SK-MEL-5 (cell line): Measurements from ENCODE around the gene ATF1. TPM values are rescaled to one million over a fixed set of nuclear protein-coding genes. Genes with fewer than 3 reads are reported as not detected.
A peak's percentile ranks its signal among the peaks of the same experiment; 100 is the strongest.

Source experiments
- DNase-seq: peaks from one replicate; pipeline ENCODE4 v3.0.0-alpha.2; 2016; ENCODE audit warnings: low read depth, low spot score
- in situ Hi-C: cut with HindIII; loops from 2 replicates; pipeline ENCODE4 v1.10.0; 2016; ENCODE audit warnings: low sequenced_read_pairs, high pct_unique_total_duplicates, low pct_unique_long_range_greater_than_20kb
- polyA plus RNA-seq, 2 experiments: library from polyadenylated mRNA; depleted of rRNA; stranded (reverse); fragments of >200 nt; gene quantifications; 2 replicates each; pipeline ENCODE4 v1.2.3, GENCODE V29; 2015
- total RNA-seq: library from RNA; depleted of rRNA; stranded (reverse); fragments of >200 nt; shearing (Covaris generic); gene quantifications from 2 replicates; pipeline ENCODE4 v1.2.3, GENCODE V29; 2014; rRNA removed

The ATF1 gene
- total RNA-seq, result 32.1 and 35.5 TPM in 2 replicates
- polyA plus RNA-seq (2015; cell fraction: cytosol; rRNA removed), result 19.8 and 23.6 TPM in 2 replicates
- polyA plus RNA-seq (2015; cell fraction: nucleus; rRNA removed), result 25.8 and 26.0 TPM in 2 replicates

- peak; percentile 92 for DNase-seq
- in situ Hi-C loops, result no loop called here
Measured at GRCh38 chr12:50763639-50764285, at the start of gene ATF1. Gene ATF1, plus strand, starts transcription at chr12:50764101. Its CDS starts 16,045 bp downstream, at chr12:50780146.

- no peak for DNase-seq
- in situ Hi-C loops, result no loop called here
Measured at GRCh38 chr12:50715174-50715573, 48.7 kb upstream of the ATF1 start.

- no peak for DNase-seq
- in situ Hi-C loops, result no loop called here
Measured at GRCh38 chr12:50718760-50719159, 45.1 kb upstream of the ATF1 start.

GRCh38 chr12:50720085-50720484, 43.8 kb upstream of the ATF1 start:
- in situ Hi-C loops, result no loop called here
- DNase-seq, result no peak

DNA sequence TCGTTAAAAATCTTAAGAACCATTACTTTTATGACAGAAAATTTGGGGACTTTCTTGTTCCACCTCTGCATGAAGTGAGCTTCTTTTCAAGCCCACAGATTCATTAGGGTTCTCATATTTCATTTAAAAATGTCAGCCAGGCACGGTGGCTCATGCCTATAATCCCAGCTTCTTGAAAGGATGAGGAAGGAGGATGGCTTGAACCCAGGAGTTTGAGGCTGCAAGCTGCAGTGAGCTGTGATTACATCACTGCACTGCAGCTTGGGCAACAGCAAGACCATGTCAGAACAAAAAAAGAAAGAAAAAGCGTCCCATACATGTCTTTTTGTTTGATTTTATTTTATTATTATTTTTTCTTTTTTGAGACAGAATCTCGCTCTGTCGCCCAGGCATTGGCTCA, 43.4 kb upstream of the ATF1 start:
- no peak for DNase-seq
- in situ Hi-C loops, result no loop called here

DNA sequence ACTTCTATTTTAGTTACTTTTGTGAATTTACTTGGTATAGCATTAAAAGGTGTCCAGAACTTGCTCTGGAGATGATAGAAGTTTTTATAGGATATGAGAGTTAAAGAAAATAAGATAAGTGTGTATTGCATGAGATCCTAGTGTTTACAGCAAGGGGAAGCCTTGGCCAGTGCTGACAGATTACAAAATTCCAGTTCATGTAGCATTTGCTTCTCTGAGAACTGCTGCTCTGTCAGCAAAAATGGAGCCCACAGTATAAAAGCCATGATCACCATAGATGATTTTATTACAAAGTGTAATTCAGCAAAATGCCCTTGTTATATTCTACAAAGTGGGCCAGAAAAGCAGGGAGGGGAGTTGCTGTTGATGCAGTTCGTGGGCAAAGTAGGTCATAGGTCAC, 40.0 kb upstream of the ATF1 start:
- no peak for DNase-seq
- in situ Hi-C loops, result no loop called here

GRCh38 chr12:50725011-50725942, 38.6 kb upstream of the ATF1 start:
- in situ Hi-C loops, result no loop called here
- no peak for DNase-seq

- in situ Hi-C loops, result no loop called here
Measured at GRCh38 chr12:50727466-50727865, 36.4 kb upstream of the ATF1 start.

GRCh38 chr12:50728417-50728816, 35.5 kb upstream of the ATF1 start:
- no peak for DNase-seq
- in situ Hi-C loops, result no loop called here

More at GRCh38 chr12:50727466-50727865, 36.4 kb upstream of the ATF1 start:
- no peak for DNase-seq

DNA sequence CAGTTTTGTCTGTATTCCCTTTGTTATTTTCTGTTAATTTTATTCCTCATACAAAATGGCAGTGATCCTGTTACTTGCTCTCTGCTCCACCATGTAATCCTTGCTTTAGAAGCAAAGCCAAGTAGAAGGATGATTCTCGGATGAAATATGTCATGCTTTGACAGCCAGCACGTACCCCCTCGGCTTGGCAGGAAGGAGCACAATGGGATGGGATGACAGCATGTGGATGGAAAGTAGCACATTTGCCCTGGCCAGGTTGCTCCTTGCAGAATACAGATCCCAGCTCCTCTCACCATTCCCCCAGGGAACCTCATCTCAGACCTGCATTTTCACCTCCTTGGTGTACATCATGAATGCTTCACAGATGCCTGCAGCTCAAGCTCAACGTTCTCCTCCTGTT, 35.1 kb upstream of the ATF1 start:
- no peak for DNase-seq
- in situ Hi-C loops, result no loop called here

GRCh38 chr12:50732591-50732990, 31.3 kb upstream of the ATF1 start:
- no peak for DNase-seq
- in situ Hi-C loops, result no loop called here

DNA sequence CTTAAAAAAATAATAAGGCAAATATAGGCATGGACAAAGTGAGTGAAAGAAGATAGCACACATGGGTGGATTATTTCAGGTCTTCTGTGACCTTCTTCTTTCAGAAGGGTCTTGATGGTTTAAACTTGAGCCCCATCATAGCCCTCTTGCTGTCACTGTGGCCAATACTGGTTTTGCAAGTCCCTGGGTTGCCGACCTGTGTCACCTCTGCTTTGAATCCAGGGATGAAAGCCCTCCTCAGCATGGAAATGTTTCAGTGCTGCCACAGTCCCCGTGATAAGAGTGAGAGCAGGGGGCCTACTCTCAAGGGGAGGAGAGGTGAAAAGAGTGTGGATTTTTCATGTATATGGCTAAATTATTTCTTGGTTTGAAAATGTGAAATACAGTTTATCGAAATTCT, 30.2 kb upstream of the ATF1 start:
- DNase-seq, result no peak
- in situ Hi-C loops, result no loop called here

DNA sequence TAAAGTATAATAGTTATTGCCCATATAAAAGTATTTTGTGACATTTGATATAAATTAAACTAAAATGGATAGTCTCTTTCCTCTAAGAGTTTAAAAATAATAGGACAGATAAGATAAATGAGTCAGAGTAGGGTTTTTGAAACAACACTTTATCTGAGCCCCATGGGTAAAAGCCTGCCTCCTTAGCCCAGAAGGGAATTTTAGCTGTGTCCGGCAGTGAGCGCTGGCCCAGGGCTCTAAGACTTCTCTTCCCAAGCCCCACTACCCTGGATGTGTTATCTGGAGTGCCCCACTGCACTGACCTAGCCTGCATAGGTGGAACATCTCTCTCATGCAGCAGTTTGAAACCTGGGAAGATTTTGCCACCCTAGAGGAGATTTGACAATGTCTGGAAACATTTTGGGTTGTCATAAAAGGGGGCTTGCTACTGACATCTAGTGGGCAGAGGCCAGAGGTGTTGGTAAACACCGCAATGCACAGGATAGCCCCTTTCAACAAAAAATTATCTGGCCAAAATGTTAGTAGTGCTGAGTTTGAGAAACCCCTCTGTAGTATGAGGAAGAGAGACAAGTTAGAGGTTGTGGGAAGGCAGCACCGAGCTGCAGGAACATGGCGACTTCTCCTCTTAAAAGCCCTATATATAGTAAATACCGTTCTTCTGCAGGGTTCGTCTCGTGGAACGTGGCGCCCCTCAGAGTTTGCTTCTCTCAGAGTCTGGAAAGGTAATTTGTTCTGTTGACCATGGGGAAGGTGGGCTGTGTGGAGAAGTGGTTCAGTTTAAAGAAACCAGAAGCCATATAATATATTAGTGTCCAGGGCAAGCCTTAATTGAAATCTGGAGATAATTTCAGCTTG, 29.3 kb upstream of the ATF1 start:
- in situ Hi-C loops, result no loop called here
- DNase-seq, result peak; percentile 73

DNA sequence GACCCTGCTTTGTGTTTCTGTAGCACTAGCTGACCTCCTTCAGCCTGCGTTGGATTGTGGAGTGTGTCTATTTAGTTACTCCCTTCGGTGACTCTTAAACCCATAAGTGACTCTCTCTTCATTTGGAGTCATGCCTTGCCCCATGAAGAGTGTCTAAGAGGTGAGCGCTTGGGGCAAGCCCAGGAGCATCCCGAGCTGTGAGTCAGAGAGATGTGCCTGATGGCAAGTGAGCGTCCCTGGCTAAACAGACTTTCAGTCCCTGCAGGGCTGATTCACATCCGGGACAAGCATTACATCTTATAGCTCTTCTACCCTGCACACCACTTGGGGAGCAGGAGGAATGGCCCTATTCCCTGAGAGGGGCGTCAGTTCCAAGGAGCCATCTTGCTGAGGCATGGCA, 24.3 kb upstream of the ATF1 start:
- no peak for DNase-seq
- in situ Hi-C loops, result no loop called here

DNA sequence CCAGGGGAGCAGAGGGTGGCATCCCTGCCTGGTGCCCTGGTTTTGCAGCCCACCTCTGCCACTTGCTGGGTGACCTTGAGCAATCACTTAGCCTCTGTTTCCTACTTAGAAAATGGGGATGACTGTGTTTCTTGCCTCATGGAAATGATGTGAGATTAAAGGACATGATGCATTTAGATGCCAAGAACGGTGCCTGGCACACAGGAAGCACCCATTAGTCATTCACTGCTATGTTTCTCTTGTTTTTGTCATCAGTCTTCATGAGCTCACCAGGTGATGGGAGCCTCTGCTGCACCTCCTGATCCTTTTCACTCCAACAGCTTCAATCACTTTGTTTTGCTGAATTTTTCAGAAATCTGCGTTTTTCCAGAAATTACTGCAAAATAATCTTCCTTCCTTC, 23.6 kb upstream of the ATF1 start:
- in situ Hi-C loops, result no loop called here
- no peak for DNase-seq

- in situ Hi-C loops, result no loop called here
- no peak for DNase-seq
Measured at GRCh38 chr12:50742776-50743175, 21.1 kb upstream of the ATF1 start.

GRCh38 chr12:50745861-50746260, 18.0 kb upstream of the ATF1 start:
- DNase-seq, result no peak
- in situ Hi-C loops, result no loop called here

DNA sequence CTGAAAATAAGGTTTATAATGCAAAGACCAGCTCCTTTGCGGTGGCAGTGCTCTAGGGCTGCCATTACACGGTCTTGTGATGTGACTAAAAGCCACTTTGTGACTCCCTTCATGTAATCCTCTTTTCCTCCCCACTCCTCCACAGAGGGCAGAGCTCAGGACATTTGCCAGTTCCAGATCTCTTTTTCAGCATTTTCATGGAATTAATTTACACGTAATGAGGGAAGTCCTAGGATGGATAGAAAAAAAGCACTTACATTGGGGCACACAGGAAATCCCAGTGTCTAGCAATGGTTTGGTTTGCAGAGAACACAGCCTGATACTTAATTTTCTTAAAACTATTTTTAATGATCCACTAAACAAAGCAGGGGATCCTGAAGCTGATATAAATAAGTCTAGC, 17.5 kb upstream of the ATF1 start:
- in situ Hi-C loops, result no loop called here
- DNase-seq, result no peak
